DLD1 (cell line): Measurements from ENCODE around the gene ZEB2.

ENCODE experiments used
- in situ Hi-C: cut with HindIII; loops from 2 replicates; pipeline ENCODE4 v1.10.0; 2017; ENCODE audit warnings: low sequenced_read_pairs

The ZEB2 gene

GRCh38 chr2:144529841-144530240, 9.9 kb upstream of the ZEB2 start:
- in situ Hi-C loops, result no loop called here

DNA sequence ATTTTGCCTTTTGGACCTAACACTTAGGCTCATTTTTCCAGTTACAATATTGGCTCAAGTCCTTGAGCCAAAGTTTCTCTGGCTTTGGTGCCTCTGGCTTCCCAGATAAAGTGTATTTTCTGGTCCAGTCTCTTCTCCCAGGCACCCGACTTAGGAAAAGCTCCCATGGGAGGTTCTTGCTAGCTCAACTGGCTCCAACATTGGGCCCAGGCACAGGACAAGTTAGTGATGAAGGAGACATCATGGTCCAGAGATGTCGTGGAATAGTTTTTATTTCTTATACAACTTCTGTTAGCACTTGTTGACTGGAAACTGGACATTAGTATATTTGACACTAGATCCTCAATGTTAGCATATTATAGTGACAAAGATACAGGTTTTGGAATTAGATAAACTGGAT, 8.2 kb upstream of the ZEB2 start:
- in situ Hi-C loops, result no loop called here

- in situ Hi-C loops, result no loop called here
These were observed 6.9 kb upstream of the ZEB2 start for GRCh38 chr2:144526831-144527230.

DNA sequence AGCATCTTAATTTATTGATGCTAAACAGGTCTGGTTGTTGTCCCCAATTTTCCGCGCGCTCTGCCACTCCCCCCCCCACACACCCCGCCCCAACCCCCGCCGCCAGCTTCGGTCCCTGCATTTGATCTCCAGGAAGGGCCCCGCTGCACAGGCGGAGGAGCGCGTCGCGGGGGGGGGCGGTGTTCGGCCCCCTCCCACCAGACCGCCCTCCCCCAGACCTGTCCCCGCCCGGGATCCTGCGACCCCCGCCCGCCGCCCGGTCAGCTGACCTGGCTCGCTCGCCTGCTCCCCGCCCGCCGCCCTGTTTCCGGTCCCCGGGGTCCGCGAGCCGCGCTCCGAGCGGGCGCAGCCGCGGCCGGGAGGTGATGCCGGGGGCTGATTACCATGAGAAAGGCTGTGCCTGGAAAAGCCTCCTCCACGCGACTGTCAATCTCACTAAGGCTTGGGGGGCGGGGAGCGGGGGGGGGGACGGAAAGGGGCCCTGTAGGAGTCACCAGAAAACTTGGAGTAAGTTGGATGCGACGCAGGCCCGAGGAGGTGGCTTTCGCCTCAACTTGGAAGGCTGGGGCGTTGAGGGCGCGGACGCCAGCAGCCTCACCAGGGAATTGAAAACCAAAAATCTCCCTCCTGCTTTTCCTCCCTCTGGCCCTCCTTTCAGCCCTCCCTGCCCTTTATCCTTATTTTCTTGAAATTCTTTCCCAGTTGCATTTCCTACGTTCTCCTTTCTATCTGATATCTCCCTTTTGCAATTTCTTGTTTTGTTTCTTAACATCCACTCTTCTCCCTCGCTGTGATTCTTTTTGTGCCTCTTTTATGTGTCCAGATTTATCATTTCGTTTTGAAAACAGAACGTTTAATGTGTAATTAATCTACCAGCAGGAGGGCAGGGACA, 4.4 kb upstream of the ZEB2 start:
- in situ Hi-C loops, result no loop called here

DNA sequence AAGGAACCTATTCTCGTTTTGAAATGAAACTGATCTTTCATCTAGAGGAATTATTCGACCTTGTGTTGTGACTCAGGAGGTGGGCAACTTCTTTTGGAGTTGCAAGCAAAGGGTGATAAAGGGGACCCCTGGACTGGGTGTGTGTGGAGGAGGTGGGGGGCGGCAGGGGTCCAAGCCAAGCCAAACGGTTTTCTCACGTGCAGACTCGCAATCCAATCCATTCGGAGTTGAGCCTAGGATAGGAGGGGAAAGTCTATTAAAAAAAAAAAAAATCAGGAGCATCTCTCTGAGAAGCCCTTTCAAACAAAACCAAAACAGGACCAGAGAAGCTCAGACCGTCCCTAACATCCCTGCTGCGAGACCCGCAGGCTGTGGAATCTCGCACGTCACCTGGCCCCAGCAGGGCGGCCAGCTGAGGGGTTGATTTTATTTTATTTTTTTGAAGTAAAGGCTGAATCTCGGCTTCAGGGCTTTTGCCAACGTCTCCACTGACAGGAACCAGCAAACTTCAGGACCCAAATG, 3.7 kb upstream of the ZEB2 start:
- in situ Hi-C loops, result no loop called here

- in situ Hi-C loops, result no loop called here
These were observed 3.1 kb upstream of the ZEB2 start for GRCh38 chr2:144522897-144523595.

GRCh38 chr2:144522176-144522896, 2.4 kb upstream of the ZEB2 start:
- in situ Hi-C loops, result no loop called here

- in situ Hi-C loops, result no loop called here
These were observed 1.8 kb upstream of the ZEB2 start for GRCh38 chr2:144521686-144522085.

- in situ Hi-C loops, result no loop called here
These were observed 1.0 kb upstream of the ZEB2 start for GRCh38 chr2:144520756-144521487.

- in situ Hi-C loops, result no loop called here
These were observed 354 bp downstream of the ZEB2 start for GRCh38 chr2:144519597-144519933.

- in situ Hi-C loops, result no loop called here
These were observed 947 bp downstream of the ZEB2 start for GRCh38 chr2:144518748-144519596.

DNA sequence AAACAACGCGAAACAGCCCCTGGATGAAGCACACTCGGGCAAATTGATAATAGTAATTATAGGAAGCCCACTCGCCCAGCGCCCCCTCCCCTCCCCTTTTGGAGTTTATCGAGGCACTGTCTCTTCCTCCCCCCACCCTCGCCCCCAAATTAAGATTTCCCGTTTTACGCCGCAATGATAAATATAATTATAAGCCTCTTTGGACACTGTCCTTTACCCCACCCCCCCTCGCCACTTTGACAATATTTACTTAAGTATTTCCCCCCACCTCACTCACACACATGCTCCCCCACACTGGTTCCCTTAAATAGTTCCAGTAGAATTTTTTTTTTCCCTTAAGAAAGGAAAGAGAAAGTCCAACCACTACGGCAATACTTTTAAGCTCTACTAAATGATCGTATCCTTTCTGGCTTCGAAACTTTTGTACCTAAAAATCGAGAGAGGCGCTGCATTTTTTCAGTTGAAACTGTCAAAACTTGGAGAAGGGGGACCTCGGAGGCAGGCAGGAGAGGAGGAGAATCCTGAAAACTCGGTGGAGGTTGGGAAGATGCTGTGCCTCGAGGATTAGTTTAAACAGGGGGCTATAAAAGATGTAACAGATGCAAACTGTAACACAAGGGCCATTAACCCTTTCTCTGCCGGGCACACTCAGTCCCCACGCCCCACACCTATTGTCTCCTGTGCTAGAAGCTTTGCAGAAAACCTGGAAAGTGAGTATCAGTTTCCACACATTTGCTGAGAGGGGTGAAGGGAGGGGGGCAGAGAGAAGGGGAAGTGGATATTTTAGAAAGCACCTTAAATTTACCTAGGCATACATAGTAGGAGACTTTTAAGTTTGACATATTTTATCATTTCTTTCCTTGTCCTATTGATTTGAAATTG, 1.8 kb downstream of the ZEB2 start:
- in situ Hi-C loops, result no loop called here

GRCh38 chr2:144516981-144517865, 2.7 kb downstream of the ZEB2 start:
- in situ Hi-C loops, result no loop called here

GRCh38 chr2:144516411-144516980, 3.4 kb downstream of the ZEB2 start:
- in situ Hi-C loops, result no loop called here

DNA sequence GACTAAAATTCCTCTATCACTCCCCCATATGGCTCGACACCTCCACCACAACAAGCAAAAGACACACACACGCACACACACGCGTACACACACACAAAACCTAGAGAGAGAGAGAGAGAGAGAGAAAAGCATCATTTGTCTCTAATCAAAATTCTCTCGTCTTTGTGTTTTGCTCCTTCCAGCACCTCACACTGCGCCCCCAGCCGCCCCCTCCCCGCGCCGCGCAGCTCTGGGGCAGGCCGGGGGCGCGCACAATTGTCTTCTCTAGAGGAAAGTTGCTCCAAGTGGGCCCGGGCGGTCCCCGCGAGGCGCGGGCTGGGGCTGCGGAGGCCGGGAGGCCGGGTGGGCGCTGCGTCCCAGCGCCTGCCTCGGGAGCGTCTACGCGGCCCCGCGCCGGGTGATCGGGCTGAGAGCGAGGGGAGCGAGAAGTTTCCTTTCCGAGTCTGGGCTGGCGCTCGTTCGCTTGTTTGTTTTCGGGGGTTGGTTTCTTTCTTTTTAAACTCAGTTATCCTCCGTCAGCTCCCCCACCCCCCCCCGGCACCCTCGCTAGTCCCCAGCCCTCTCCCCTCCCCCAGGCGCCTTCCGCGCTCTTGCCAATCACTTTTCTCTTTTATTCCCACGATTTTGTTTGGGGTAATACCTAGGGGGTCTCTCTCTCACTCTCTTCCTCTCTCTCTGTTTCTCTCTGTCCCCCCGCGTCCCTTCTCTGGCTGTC, 4.1 kb downstream of the ZEB2 start:
- in situ Hi-C loops, result no loop called here

- in situ Hi-C loops, result no loop called here
These were observed 4.7 kb downstream of the ZEB2 start for GRCh38 chr2:144515099-144515695.
